ENCODE measurements around the gene PTP4A2. TPM values are rescaled to one million over a fixed set of nuclear protein-coding genes. Genes with fewer than 3 reads are reported as not detected.

The PTP4A2 gene
- total and polyA plus RNA-seq, 2 donors (not counting 1 experiment from before 2014, with no cell fraction given): 78.2 to 193 TPM

DNA sequence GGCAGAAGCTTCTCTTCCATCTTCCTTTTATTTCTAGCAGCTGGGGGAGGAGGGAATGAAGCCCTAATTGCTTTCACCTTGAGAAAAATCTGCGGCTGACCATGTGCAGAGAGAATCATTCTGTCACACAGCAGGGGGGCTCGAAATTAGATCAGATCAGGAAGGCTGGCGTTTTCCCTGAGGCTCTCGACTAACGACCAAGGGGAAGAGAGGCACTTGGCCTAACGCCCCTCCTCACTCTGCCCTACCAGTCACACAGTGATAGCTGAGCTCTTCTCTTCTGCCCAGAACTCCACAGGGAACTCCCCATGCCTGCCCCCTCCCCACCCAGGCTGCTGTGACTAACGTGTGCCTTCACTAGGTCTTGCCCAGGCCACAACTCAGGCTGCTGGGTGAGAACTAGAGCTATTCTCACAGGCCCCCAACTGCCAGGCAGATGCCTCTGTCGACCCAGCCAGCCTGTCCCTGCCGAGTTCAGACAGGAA is 49.0 kb upstream of the PTP4A2 start:
- H4K20me1 ChIP-seq (ENCODE audit: control insufficient read depth, insufficient read depth, low read length, poor library complexity, severe bottlenecking): no peaks in the 10 kb centered on the region
- H3K9me3 Mint-ChIP-seq (ENCODE audit: insufficient read depth): no peaks in the 10 kb centered on the region
- 91% methylated on average over 9 of the region's 9 CpGs for WGBS (ENCODE audit: insufficient coverage)
- no peak overlapping the region for H3K9ac ChIP-seq (ENCODE audit: low read length)
- H3K4me2 ChIP-seq (replicated peaks; ENCODE audit: low read depth, low read length, poor library complexity, severe bottlenecking): no peak overlapping the region
- H3K4me3 ChIP-seq (ENCODE audit: control extremely low read depth in 1 of 5, extremely low read depth in 1 of 5, insufficient read depth in 1 of 5, low read depth in 2 of 5, low read length in 4 of 5): no peak overlapping the region
- ATAC-seq (ENCODE audit: low read depth) (no peak), DNase-seq (no peak)
- no peak overlapping the region for H2AFZ ChIP-seq (ENCODE audit: insufficient read depth, low read depth, low read length, poor library complexity, severe bottlenecking)
- H3K9me3 ChIP-seq (ENCODE audit: control extremely low read depth in 1 of 3, control insufficient read depth in 2 of 3, insufficient read depth in 1 of 3, low read length in 2 of 3): no peaks in the 10 kb centered on the region
- CTCF ChIA-PET: interaction anchor here (0.7 to 0.9 kb wide), 2 partner anchors 10 to 13 kb away, joined by 3 read pairs; no protein-coding TSS in a partner anchor
- H3K27ac Mint-ChIP-seq: peak overlapping the region; percentile 74
- no peaks in the 10 kb centered on the region for H3K36me3 ChIP-seq (replicated peaks in 1 of 2; ENCODE audit: control extremely low read depth in 1 of 2, control insufficient read depth in 1 of 2, extremely low read depth in 1 of 2, insufficient read depth in 2 of 2, low read length in 1 of 2)
- H3K27me3 Mint-ChIP-seq: no peaks in the 10 kb centered on the region
- peaks cover 28% of the 10 kb centered on the region for H3K4me1 Mint-ChIP-seq
- H3K4me1 ChIP-seq (ENCODE audit: control insufficient read depth in 2 of 2, insufficient read depth in 2 of 2, low read length in 2 of 2): peaks cover 27 to 29% of the 10 kb centered on the region in 2 donors
- no peak overlapping the region for H3K4me3 Mint-ChIP-seq
- no peaks in the 10 kb centered on the region for H3K27me3 ChIP-seq (replicated peaks in 1 of 4; ENCODE audit: control extremely low read depth in 1 of 4, control insufficient read depth in 3 of 4, insufficient read depth in 4 of 4, low read length in 3 of 4)
- no peaks in the 10 kb centered on the region for H3K79me2 ChIP-seq (ENCODE audit: control insufficient read depth, insufficient read depth, low read length)
- peak overlapping the region in 1 of 2 donors; percentile 48 for H3K27ac ChIP-seq (ENCODE audit: low read length in 2 of 2)
- POLR2A ChIA-PET: no interaction called here
- no peak for TF ChIP-seq EZH2 (IDR thresholded peaks at IDR 0.05; ENCODE audit: borderline replicate concordance, insufficient read depth, low read depth, low read length, poor library complexity, severe bottlenecking)
- TF ChIP-seq, protein P1, sequence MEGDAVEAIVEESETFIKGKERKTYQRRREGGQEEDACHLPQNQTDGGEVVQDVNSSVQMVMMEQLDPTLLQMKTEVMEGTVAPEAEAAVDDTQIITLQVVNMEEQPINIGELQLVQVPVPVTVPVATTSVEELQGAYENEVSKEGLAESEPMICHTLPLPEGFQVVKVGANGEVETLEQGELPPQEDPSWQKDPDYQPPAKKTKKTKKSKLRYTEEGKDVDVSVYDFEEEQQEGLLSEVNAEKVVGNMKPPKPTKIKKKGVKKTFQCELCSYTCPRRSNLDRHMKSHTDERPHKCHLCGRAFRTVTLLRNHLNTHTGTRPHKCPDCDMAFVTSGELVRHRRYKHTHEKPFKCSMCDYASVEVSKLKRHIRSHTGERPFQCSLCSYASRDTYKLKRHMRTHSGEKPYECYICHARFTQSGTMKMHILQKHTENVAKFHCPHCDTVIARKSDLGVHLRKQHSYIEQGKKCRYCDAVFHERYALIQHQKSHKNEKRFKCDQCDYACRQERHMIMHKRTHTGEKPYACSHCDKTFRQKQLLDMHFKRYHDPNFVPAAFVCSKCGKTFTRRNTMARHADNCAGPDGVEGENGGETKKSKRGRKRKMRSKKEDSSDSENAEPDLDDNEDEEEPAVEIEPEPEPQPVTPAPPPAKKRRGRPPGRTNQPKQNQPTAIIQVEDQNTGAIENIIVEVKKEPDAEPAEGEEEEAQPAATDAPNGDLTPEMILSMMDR (IDR thresholded peaks at IDR 0.05): no peak
- intact Hi-C loops (cut with micrococcal nuclease): no loop called here

DNA sequence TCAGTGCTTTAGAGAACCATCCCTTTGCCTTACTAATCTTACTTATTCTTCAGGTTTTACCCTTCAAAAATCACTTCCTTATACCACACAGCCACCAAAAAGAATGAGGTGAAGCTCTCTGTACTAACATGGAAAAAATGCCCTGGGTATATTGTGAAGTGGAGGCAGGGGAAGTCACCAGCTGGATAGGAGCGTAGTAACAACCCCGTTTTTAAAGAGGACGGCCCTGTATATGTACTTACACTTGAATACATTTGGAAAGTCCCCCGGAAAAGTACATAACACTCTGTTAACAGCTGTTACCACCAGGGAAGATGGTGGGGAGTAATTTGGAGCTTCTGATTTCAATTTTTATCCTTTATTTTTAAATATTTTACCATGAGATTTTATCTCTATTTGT is 47.3 kb upstream of the PTP4A2 start:
- Histone ChIP-seq H3K4me2 (replicated peaks; ENCODE audit: low read depth, low read length, poor library complexity, severe bottlenecking) (peak overlapping the region; percentile 59), H3K9ac (ENCODE audit: low read length) (peak overlapping the region; percentile 11), H3K4me1 (ENCODE audit: control insufficient read depth in 2 of 2, insufficient read depth in 2 of 2, low read length in 2 of 2) (peaks cover 45 to 46% of the 10 kb centered on the region in 2 donors), H3K4me3 (ENCODE audit: control extremely low read depth in 1 of 5, extremely low read depth in 1 of 5, insufficient read depth in 1 of 5, low read depth in 2 of 5, low read length in 4 of 5) (peak overlapping the region in 1 of 5 experiments; percentile 9), H3K27me3 (replicated peaks in 1 of 4; ENCODE audit: control extremely low read depth in 1 of 4, control insufficient read depth in 3 of 4, insufficient read depth in 4 of 4, low read length in 3 of 4) (no peaks in the 10 kb centered on the region), H3K36me3 (replicated peaks in 1 of 2; ENCODE audit: control extremely low read depth in 1 of 2, control insufficient read depth in 1 of 2, extremely low read depth in 1 of 2, insufficient read depth in 2 of 2, low read length in 1 of 2) (no peaks in the 10 kb centered on the region), H4K20me1 (ENCODE audit: control insufficient read depth, insufficient read depth, low read length, poor library complexity, severe bottlenecking) (no peaks in the 10 kb centered on the region), H3K79me2 (ENCODE audit: control insufficient read depth, insufficient read depth, low read length) (no peaks in the 10 kb centered on the region), H3K27ac (ENCODE audit: low read length in 2 of 2) (peak overlapping the region; percentile 58 to 88), H2AFZ (ENCODE audit: insufficient read depth, low read depth, low read length, poor library complexity, severe bottlenecking) (peak overlapping the region; percentile 79), H3K9me3 (ENCODE audit: control extremely low read depth in 1 of 3, control insufficient read depth in 2 of 3, insufficient read depth in 1 of 3, low read length in 2 of 3) (no peaks in the 10 kb centered on the region)
- Mint-ChIP-seq H3K4me3 (peak overlapping the region; percentile 67), H3K27me3 (no peaks in the 10 kb centered on the region), H3K9me3 (ENCODE audit: insufficient read depth) (no peaks in the 10 kb centered on the region), H3K4me1 (peaks cover 45% of the 10 kb centered on the region), H3K27ac (peak overlapping the region; percentile 89)
- ATAC-seq (ENCODE audit: low read depth) (peak; percentile 67), DNase-seq (peak; percentile 67)
- WGBS (ENCODE audit: insufficient coverage): no CpG with 5 or more reads among the region's 4 CpGs
- intact Hi-C loops (cut with micrococcal nuclease): no loop called here
- TF ChIP-seq, protein P1 (IDR thresholded peaks at IDR 0.05): no peak
- TF ChIP-seq EZH2 (IDR thresholded peaks at IDR 0.05; ENCODE audit: borderline replicate concordance, insufficient read depth, low read depth, low read length, poor library complexity, severe bottlenecking): no peak
- POLR2A ChIA-PET: interaction anchor here (0.6 kb wide), 1 partner anchor 28 kb away, joined by 8 read pairs; the partner anchor contains the start of gene KHDRBS1
- CTCF ChIA-PET: interaction anchor here (0.6 to 1.8 kb wide), 5 partner anchors 13 to 376 kb away, joined by 3 to 12 read pairs (median 5); no protein-coding TSS in a partner anchor
